Fibroblast of pulmonary artery (primary cell): ENCODE measurements around the gene CERS5.

Experiments used
- DNase-seq: peaks from one replicate; pipeline ENCODE4 v3.0.0-alpha.2; 2010; ENCODE audit warnings: low read depth
- H3K4me3 ChIP-seq: replicated peaks from 2 replicates; pipeline ENCODE4 v1.5.1; 2011; ENCODE audit warnings: low read depth, mild to moderate bottlenecking, control low read depth, low read length, moderate library complexity
- TF ChIP-seq, protein P1 (sequence below): IDR thresholded peaks from 2 replicates; pipeline ENCODE4 v1.5.1; 2011; ENCODE audit warnings: mild to moderate bottlenecking, control low read depth, low read length, inconsistent platforms; ENCODE audit errors: missing control alignments

Gene CERS5

GRCh38 chr12:50142993-50143392 lies 24.2 kb downstream of the CERS5 start:
- TF ChIP-seq, protein P1, sequence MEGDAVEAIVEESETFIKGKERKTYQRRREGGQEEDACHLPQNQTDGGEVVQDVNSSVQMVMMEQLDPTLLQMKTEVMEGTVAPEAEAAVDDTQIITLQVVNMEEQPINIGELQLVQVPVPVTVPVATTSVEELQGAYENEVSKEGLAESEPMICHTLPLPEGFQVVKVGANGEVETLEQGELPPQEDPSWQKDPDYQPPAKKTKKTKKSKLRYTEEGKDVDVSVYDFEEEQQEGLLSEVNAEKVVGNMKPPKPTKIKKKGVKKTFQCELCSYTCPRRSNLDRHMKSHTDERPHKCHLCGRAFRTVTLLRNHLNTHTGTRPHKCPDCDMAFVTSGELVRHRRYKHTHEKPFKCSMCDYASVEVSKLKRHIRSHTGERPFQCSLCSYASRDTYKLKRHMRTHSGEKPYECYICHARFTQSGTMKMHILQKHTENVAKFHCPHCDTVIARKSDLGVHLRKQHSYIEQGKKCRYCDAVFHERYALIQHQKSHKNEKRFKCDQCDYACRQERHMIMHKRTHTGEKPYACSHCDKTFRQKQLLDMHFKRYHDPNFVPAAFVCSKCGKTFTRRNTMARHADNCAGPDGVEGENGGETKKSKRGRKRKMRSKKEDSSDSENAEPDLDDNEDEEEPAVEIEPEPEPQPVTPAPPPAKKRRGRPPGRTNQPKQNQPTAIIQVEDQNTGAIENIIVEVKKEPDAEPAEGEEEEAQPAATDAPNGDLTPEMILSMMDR: no peak

DNA sequence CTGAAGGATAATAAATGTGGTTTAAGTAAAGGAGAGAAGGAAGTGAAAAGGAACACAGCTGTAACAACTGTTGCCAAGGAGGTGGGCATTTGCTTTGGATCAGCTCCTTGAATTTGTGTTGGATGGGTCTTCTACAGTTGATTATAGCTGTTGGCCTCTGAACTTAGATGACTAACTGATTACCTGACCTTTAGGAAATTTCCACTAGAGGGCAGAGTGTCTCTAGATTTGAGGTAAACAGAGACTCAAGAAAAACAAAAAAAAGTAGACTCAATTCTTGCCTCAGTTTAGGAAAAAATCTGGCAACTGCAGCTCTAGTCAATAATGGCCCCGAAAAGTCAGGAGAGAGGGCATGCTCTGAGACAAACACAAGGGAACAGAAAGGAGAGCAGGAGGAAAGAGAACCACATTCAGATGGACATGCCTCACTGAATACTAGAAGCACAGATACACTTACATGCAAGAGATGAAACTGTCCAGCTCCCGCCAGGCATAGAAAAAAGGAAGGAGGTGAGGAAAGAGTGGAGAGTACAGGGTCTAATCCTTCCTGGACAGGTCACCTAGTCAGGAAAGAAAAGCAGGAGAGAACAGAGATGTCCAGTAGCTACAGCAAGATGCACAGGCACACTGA lies 34.5 kb downstream of the CERS5 start:
- TF ChIP-seq, protein P1: no peak
- DNase-seq: no peak
- H3K4me3 ChIP-seq: no peak overlapping the region

More at GRCh38 chr12:50142993-50143392, 24.2 kb downstream of the CERS5 start:
- no peak for DNase-seq
- H3K4me3 ChIP-seq: no peak overlapping the region

GRCh38 chr12:50129290-50129689 lies 37.9 kb downstream of the CERS5 start:
- DNase-seq: no peak
- TF ChIP-seq, protein P1: no peak
- no peak overlapping the region for H3K4me3 ChIP-seq

- TF ChIP-seq, protein P1: no peak
- no peak overlapping the region for H3K4me3 ChIP-seq
- no peak for DNase-seq
These were observed 39.6 kb downstream of the CERS5 start for GRCh38 chr12:50127546-50127945.

- TF ChIP-seq, protein P1: no peak
- no peak for DNase-seq
- no peak overlapping the region for H3K4me3 ChIP-seq
These were observed 44.0 kb downstream of the CERS5 start for GRCh38 chr12:50123203-50123602.

DNA sequence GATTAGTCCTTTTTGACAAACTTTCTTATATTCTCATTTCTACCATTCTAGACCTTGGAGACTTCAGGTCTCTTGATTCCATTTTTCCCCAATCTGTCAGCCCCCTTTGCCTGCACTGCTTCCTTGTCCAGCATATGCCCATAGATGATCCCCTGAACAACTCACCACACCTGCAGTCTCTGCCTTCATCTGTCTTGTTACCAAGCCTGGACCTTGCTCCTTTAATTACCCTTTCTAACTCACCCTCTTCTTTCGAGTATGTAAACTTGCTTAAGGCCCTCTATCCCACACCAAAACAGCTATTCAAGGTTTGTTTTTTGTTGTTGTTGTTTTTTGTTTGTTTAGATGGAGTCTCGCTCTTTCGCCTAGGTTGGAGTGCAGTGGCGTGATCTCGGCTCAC lies 45.5 kb downstream of the CERS5 start:
- H3K4me3 ChIP-seq: no peak overlapping the region
- DNase-seq: no peak
- TF ChIP-seq, protein P1: no peak

DNA sequence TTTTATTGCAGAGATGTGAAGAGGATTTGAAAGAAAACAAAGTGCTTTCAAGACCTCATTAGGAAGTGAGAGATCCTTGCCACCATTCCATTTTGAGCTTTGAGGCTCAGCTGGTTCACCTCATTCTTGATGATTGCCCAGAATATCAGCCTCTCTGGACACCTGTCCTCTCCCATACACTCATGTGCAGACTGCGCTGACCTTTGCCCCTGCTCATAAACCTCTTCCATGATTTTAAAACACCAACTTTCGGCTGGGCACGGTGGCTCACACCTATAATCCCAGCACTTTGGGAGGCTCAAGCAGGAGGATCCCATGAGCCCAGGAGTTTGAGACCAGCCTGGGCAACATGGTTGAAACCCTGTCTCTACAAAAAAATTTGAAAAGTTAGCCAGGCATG lies 46.2 kb downstream of the CERS5 start:
- no peak for DNase-seq
- TF ChIP-seq, protein P1: no peak
- H3K4me3 ChIP-seq: no peak overlapping the region
